ENCODE data around the gene ATP6V1G3. TPM values are rescaled to one million over a fixed set of nuclear protein-coding genes. Genes with fewer than 3 reads are reported as not detected.

Gene ATP6V1G3
- total RNA-seq, 4 donors from 2014 or later = not detected

DNA sequence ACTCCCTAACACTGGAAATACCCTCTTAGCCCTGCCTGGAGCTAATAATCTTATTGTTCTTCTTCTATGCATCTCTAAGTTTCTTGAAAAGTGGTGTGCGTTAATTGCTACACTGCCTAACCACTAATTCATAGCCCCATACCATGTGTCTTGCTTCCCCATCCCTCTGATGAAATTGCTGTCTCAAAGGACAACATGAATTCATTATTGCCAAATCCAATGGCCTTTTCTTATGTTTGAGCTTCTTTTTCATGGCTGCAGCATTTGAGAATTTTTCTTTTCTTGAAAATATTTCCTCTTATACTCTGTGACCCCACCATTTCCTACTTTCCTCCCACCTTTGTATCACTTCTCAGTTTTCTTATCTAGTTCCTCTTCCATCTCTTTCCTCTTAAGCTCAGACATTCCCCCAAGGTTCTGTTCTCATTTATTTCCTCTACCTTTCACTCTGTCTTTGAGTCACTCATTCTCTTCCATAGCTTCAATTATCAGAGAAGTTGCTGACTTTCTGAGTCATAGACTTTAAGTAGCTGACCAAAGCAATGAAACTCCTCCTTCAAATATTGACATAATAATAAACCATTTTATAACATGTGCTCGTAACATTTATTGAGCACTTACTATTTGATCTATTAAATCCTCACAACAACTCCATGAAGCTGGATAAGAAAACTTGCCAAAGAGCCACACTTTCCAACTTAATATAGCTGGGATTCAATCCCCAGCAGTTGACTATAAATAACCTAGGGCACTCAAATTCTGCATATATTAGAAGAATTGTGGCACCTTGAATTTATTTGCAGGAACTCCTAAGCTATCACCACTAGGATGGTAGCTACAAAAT lies 35.5 kb upstream of the ATP6V1G3 start:
- H3K27ac ChIP-seq (replicated peaks in 1 of 4) = no peak overlapping the region
- 95% methylated on average over 2 of the region's 2 CpGs for WGBS
- H3K36me3 ChIP-seq = no peaks in the 10 kb centered on the region
- no peaks in the 10 kb centered on the region for H3K27me3 ChIP-seq
- TF ChIP-seq POLR2A (IDR thresholded peaks at IDR 0.05; ENCODE audit: low read depth) (no peak), POLR2AphosphoS5 (IDR thresholded peaks at IDR 0.05) (no peak), EP300 (IDR thresholded peaks at IDR 0.05) (no peak)
- TF ChIP-seq, protein P1, sequence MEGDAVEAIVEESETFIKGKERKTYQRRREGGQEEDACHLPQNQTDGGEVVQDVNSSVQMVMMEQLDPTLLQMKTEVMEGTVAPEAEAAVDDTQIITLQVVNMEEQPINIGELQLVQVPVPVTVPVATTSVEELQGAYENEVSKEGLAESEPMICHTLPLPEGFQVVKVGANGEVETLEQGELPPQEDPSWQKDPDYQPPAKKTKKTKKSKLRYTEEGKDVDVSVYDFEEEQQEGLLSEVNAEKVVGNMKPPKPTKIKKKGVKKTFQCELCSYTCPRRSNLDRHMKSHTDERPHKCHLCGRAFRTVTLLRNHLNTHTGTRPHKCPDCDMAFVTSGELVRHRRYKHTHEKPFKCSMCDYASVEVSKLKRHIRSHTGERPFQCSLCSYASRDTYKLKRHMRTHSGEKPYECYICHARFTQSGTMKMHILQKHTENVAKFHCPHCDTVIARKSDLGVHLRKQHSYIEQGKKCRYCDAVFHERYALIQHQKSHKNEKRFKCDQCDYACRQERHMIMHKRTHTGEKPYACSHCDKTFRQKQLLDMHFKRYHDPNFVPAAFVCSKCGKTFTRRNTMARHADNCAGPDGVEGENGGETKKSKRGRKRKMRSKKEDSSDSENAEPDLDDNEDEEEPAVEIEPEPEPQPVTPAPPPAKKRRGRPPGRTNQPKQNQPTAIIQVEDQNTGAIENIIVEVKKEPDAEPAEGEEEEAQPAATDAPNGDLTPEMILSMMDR (IDR thresholded peaks at IDR 0.05) = no peak
- peaks cover 0 to 3% (median 0%) of the 10 kb centered on the region in 4 donors for H3K9me3 ChIP-seq
- intact Hi-C loops (cut with DNase I) = no loop called here
- no peaks in the 10 kb centered on the region for H3K4me1 ChIP-seq
- no peak for DNase-seq (ENCODE audit: extremely low spot score)
- no peak overlapping the region for H3K4me3 ChIP-seq

- Histone ChIP-seq H3K4me3 (no peak overlapping the region), H3K9me3 (no peaks in the 10 kb centered on the region), H3K27me3 (no peaks in the 10 kb centered on the region), H3K36me3 (no peaks in the 10 kb centered on the region), H3K27ac (replicated peaks in 1 of 4) (no peak overlapping the region), H3K4me1 (no peaks in the 10 kb centered on the region)
- intact Hi-C loops (cut with DNase I) = no loop called here
- WGBS = 74% methylated on average over 1 of the region's 1 CpG
- TF ChIP-seq, protein P1 (IDR thresholded peaks at IDR 0.05) = no peak
- TF ChIP-seq POLR2AphosphoS5 (IDR thresholded peaks at IDR 0.05) (no peak), POLR2A (IDR thresholded peaks at IDR 0.05; ENCODE audit: low read depth) (no peak), EP300 (IDR thresholded peaks at IDR 0.05) (no peak)
- no peak for DNase-seq (ENCODE audit: extremely low spot score)
These were observed 34.8 kb upstream of the ATP6V1G3 start for GRCh38 chr1:198575292-198575691.

- intact Hi-C loops (cut with DNase I) = no loop called here
- Histone ChIP-seq H3K36me3 (no peaks in the 10 kb centered on the region), H3K4me3 (no peak overlapping the region), H3K27me3 (no peaks in the 10 kb centered on the region), H3K27ac (replicated peaks in 1 of 4) (no peak overlapping the region), H3K4me1 (no peaks in the 10 kb centered on the region), H3K9me3 (no peaks in the 10 kb centered on the region)
- 96% methylated on average over 1 of the region's 1 CpG for WGBS
- no peak for DNase-seq (ENCODE audit: extremely low spot score)
- TF ChIP-seq, protein P1 (IDR thresholded peaks at IDR 0.05) = no peak
- no peak for TF ChIP-seq POLR2AphosphoS5 (IDR thresholded peaks at IDR 0.05)
- TF ChIP-seq EP300 (IDR thresholded peaks at IDR 0.05) = no peak
- no peak for TF ChIP-seq POLR2A (IDR thresholded peaks at IDR 0.05; ENCODE audit: low read depth)
These were observed 33.8 kb upstream of the ATP6V1G3 start for GRCh38 chr1:198574325-198574724.

DNA sequence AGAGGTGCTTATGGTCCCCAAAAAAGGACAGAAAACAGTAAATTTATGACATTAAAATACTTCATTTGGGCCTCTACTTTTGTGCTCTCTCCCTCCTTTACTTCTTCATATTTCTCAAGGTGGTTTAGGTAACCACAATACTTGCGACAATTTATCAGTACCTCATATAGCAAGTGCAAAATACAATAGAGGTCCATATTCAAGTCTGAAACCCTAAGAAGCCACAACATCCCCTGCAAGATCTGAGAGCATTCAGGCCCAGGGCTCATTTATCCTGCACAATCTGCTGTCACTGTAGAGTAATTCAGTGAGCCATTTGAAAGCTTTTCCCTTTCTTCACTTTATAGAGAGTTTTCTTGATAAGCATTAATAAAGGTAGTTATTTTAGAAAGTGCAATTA lies 24.2 kb upstream of the ATP6V1G3 start:
- no peaks in the 10 kb centered on the region for H3K27me3 ChIP-seq
- TF ChIP-seq POLR2AphosphoS5 (IDR thresholded peaks at IDR 0.05) (no peak), EP300 (IDR thresholded peaks at IDR 0.05) (no peak), POLR2A (IDR thresholded peaks at IDR 0.05; ENCODE audit: low read depth) (no peak)
- TF ChIP-seq, protein P1 (IDR thresholded peaks at IDR 0.05) = no peak
- no peaks in the 10 kb centered on the region for H3K4me1 ChIP-seq
- H3K9me3 ChIP-seq = no peaks in the 10 kb centered on the region
- no peak overlapping the region for H3K4me3 ChIP-seq
- no peaks in the 10 kb centered on the region for H3K36me3 ChIP-seq
- intact Hi-C loops (cut with DNase I) = no loop called here
- H3K27ac ChIP-seq (replicated peaks in 1 of 4) = no peak overlapping the region
- no peak for DNase-seq (ENCODE audit: extremely low spot score)
- 100% methylated on average over 1 of the region's 1 CpG for WGBS
